NCI-H1105 treated with DMSO at 0.1 percent for 48 hours (cell line): Measurements from ENCODE around the gene ABCD1.
"Not testable (repeated sequence)": the region's sequence is repeated elsewhere in the genome, so short reads cannot be mapped to it uniquely, and the experiment has no call there.

Source experiments
- DNase-seq: peaks from one replicate; lab custom pipeline; 2025; lab: John Stamatoyannopoulos, UW

The ABCD1 gene

DNA sequence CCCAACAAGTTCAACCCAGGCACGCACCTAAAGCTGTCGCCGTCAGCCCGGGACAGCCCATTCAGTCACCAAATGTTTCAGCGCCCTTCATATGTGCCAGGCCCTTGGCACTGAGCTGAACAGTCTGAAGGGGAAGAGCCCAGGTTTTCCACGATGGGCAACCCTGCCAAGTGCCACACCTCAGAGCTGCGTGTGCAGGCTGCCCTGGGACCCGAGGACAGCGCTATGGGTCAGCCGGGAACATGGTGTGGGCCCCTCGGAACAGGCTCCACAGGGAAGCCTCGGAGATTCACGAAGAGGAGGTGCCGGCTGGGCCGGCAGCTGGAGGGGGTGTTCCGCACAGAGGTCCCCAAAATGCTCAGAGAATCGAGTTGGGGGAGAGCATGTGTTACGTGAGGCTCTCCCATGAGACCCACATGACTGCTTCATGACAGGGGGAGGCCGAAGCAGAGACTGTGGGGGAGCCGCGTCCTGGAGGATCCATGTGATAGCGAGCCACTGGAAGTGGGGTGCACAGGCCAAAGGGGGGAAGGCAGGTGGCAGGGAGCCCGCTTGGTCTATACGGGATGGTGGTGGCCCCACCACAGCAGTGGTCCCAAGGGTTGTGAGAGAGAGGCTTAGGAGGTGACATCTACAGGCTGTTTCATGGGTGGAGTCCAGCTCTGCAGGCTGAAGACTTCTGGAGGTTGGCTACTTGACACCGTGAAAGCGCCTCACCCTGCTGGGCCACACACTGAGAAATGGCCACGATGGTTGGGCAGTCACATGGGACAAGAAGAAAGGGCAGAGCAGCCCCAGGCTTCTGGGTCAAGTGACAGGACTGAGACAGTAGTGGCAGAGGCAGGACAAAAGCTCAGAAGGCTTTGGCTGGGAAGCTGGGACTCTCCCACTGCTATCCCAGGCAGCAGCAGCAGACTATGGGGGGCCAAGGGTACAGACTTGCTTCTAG lies 14.7 kb upstream of the ABCD1 start:
- DNase-seq = no peak

DNA sequence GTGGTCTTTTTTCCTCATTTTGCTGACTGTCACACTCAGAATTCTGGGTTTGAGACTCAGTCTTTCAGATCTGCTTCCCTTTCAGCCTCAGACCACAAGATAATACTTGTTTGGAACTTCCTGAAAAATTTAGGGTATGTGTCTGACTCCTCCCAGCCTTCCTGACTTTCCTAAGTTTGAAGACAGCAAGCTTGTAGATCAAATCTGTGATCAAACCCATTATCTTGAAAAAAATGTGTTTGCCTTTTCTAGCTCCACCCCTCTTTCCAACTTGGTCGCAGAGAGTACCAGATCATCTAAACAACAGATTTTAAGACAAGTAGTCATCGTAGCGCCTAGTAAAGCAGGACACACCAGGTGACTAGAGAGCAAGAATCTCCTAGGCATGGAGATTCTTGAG lies 10.4 kb upstream of the ABCD1 start:
- DNase-seq = no peak

DNA sequence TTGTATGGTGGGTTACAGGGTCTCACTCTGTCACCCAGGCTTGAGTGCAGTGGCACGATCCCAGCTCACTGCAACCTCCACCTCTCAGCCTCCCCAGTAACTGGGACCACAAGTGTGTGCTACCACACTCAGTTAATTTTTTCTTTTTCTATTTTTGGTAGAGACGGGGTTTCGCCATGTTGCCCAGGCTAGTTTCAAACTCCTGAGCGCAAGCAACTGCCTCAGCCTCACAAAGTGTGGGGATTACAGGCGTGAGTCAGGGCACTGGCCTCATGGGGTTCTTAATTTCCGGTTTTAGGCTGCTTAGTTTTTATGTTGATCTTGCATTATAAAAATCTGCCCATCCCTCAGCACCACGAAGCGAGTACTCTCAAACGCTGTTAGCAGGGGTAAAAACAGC lies 7.2 kb upstream of the ABCD1 start:
- no peak for DNase-seq

DNA sequence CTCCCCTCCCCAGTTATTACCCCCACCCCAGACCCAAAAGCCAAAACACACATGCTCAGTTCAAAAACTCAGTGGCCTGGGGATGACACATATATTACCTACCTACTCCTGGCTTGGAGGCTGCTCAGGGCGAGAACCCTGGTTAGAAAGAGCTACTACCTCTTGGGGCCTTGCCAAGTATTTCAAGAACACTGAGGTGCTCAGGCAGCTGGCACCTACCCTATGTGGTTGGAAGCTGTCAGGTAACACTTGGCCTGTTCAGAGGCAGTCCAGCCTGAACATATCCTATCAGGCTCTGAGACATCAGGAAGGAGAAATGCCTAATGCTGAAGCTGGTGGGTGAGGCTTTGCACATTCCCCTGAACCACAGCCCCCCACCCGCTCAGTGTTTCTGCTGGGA lies 5.4 kb upstream of the ABCD1 start:
- DNase-seq = peak; percentile 8

DNA sequence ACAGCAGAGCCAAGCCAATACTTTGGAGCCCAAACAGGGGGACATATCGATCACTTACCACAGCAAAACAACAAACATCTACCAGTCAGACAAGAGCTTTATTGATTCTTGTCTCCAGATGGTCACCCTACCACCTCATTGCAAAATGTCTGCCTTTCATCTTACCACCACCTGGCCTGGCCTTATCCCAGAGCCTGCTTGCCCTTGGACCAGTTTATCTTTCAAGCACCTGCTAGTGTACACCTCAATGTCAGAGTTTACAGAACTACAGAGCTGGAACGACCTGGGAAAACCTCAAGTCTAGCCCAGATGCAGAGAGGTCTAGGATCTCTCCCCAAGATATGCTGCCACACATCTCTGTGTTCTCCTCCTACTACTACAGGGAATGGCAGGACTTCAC lies 5.0 kb upstream of the ABCD1 start:
- no peak for DNase-seq

DNA sequence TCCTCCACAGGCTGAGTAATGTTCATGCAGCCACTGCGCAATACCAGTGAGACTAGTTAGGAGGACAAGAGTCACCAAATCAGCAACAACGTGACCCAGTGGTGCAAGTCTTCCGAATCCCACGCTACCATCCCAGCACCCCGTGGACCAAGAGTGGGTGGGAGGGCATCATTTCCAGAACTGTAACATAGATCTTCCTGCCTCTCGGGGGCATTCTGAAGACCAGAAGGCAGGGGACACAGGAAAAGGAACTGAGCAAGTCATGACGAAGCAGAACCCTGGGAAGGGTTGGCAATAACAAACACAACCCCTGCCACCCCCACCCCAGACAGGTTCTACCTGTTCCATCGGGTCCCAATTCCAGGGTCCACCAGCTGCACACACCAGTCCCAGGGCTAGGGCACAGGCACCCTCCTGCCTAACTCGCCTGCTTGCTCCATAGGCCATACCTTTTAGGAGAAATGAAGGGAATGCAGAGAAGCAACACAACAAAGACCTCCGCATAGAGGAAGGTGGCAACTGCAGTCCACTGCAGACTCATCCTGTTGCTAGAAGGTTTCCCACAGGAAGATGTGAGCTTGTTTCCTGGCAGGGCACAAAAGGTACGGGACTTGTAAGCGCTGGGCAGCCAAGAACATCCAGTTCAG lies 1.8 kb upstream of the ABCD1 start:
- DNase-seq = no peak

DNA sequence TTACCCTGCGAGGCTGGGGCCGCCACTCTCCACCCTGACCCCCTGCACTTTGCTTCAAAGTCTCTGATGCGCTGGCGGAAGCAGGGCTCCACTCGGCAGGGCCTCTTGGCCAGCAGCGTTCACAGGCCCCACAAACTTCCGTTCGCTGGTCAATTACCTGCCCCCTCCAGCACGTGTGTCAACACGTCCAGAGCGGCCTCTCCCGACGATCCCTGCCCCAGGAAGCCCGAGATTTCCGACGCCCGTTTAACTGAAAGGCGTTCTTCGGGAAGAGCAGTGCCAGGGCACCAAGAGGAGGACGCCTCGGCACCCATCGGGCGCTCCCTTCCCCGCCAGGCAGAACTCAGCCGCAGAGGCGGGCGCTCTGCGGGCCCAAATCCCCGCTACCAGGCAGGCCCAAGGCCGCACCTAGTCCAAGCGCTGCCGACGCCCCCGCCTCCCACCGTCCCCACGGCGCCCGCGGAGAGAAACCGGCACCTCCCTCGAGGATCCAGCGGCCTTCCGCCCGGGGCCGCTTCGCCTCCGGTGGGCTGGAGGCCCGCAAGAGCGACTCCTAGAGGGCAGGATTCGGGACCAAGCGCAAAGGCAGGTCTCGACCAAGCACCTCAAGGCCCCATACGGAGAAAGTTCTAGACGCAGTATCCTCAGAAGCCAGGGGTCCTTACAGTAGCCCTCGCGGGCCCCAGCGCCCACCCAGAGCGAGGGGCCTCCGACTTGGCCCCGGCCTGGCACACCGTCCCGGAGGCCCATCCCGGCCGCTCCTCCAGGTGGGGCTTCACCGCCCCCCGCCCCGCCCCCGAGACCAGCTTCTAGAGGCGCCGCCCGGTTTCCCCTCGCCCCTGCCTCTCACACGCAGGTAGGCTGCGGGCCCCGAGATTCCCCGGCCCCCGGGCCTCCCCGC lies 1.1 kb upstream of the ABCD1 start:
- peak; percentile 65 for DNase-seq

DNA sequence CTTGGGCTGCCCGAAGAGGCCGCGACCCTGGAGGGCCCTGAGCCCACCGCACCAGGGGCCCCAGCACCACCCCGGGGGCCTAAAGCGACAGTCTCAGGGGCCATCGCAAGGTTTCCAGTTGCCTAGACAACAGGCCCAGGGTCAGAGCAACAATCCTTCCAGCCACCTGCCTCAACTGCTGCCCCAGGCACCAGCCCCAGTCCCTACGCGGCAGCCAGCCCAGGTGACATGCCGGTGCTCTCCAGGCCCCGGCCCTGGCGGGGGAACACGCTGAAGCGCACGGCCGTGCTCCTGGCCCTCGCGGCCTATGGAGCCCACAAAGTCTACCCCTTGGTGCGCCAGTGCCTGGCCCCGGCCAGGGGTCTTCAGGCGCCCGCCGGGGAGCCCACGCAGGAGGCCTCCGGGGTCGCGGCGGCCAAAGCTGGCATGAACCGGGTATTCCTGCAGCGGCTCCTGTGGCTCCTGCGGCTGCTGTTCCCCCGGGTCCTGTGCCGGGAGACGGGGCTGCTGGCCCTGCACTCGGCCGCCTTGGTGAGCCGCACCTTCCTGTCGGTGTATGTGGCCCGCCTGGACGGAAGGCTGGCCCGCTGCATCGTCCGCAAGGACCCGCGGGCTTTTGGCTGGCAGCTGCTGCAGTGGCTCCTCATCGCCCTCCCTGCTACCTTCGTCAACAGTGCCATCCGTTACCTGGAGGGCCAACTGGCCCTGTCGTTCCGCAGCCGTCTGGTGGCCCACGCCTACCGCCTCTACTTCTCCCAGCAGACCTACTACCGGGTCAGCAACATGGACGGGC lies 579 bp downstream of the ABCD1 start:
- no peak for DNase-seq

DNA sequence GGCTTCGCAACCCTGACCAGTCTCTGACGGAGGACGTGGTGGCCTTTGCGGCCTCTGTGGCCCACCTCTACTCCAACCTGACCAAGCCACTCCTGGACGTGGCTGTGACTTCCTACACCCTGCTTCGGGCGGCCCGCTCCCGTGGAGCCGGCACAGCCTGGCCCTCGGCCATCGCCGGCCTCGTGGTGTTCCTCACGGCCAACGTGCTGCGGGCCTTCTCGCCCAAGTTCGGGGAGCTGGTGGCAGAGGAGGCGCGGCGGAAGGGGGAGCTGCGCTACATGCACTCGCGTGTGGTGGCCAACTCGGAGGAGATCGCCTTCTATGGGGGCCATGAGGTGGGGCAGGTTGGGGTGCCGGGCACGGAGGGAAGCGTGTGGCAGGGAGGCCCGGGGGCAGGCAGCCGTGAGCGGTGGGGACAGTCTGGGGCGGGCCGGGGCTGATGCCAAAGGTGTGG lies 1.2 kb downstream of the ABCD1 start:
- DNase-seq = no peak

DNA sequence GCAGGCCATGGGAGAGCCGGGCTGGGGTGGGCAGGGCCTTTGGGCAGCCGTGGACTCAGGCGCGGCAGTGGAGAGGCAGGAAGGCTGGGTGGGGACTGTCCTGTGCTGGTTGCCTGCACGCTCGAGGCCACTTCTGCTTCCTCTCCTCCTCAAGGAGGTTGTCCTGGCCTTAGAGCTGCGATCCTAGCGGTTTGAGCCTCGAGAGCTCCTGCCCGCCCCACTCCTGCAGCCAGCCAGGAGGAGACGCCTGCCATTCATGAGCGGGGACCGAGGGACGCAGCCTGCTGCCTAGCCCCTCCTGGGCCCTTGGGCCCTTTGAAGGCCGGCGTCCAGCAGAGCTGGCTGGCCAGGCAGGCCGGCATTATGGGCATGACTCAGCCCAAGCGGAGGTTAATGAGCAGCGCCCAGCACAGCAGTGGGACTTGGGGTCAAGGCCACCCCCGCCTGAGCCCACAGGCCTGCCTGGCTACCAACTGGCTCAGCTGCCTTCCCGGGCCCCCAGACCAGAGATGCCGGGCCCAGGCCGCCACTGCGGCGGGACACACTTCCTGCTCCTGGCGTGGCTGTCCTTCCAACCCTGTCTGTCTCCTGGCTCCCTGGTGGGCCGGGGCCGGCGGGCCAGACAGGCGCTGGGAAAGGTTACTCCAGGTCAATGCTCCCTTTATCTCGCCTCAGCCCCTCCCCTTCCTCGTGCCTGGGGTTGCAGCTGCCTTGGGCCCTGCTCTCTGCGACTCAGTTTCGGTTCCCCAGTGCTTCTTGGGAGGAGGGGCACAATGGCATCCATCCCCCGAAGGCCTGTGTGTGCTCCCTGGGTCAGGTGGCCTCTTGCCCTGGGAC lies 1.8 kb downstream of the ABCD1 start:
- DNase-seq = peak; percentile 57

DNA sequence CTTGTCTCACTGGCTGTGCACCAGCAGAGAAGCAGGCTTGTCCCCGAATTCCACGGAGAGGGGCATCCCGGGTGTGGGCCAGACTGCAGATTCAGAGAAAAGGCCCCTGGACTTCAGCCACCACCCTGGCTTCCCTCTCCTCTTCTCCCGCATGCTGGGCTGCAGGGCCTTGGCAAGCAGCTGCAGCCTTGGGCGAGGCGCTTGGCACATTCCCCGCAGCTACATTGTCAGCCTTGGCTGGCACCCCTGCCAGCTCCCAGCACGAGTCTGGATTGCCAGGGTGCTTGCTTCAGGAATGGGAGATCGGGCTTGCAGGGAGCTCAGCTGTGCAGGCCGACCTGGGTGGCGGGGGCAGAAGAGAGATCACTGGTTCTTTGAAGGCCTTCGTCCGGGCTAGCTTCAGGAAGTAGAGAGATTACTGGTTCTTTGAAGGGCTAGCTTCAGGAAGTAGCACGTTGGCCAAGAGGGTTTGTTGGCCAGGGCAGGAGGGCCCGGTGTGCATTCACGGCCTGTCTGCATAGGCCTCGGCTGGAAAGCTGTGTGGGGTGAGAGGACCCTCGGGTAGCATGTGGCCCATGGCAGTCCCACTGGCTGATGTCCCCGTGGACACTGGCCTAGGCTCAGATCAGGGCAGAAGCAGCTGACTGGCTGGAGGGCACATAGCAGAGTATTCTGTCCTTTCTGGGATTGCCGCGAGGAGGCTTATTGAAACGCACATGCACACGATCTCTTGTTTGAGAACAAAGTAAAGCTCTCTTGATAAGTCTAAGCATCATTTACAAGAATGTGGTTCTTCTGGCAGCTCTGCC lies 2.7 kb downstream of the ABCD1 start:
- DNase-seq = peak; percentile 62

DNA sequence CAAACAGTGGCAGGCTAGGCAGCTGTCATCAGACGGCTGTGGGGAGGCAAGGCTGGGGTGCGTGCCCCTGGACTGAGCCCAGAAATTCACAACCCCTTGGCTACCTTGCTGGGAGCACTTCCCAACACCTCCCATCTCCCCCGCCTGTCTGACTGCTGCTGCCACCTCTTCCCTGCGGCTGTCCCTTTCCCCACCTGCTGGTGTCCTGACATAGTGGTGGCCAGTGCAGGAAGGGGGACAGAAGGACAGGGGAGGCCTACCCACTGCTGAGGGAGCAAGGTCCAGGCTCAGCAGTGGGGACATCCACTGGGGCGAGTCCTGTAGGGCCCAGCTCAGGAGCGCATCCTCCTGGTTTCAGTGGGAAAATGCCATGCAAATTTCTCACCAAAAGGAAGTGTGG lies 3.4 kb downstream of the ABCD1 start:
- no peak for DNase-seq

DNA sequence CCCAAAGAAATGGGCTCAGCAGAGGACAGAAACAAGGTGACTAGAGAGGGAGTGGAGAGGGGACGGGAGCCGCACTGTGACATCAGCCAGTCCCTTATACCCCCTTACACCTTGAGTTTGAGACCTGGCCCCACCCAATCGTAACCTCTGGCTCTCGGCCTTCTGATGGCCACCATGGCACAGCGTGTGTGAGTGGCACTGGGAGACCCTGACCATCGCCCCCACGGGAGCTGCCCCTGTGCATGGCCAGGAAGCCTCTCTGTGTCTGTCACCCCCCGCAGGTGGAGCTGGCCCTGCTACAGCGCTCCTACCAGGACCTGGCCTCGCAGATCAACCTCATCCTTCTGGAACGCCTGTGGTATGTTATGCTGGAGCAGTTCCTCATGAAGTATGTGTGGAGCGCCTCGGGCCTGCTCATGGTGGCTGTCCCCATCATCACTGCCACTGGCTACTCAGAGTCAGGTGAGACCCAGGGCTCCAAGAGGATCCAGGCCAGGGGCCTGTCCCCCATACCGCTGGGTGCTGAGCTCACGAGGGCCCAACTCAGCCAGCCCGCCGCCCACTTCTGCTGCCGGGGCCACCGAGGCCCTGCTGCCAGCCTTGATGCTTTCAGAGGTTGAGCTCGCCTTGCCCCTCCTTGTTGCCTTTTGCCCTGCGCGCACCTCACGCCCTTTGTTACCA lies 4.4 kb downstream of the ABCD1 start:
- DNase-seq = no peak

DNA sequence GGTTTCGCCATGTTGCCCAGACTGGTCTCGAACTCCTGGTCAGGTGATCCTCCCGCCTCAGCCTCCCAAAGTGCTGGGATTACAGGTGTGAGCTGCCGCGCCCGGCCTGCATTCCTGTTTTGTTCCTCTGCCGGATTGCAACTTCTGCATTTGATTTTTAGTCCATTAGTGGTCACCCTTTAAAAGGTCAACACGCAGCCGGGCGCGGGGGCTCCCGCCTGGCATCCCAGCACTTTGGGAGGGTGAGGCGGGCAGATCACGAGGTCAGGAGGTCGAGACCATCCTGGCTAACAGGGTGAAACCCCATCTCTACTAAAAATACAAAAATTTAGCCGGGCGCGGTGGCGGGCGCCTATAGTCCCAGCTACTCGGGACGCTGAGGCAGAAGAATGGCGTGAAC lies 5.5 kb downstream of the ABCD1 start:
- DNase-seq = not testable (repeated sequence)

DNA sequence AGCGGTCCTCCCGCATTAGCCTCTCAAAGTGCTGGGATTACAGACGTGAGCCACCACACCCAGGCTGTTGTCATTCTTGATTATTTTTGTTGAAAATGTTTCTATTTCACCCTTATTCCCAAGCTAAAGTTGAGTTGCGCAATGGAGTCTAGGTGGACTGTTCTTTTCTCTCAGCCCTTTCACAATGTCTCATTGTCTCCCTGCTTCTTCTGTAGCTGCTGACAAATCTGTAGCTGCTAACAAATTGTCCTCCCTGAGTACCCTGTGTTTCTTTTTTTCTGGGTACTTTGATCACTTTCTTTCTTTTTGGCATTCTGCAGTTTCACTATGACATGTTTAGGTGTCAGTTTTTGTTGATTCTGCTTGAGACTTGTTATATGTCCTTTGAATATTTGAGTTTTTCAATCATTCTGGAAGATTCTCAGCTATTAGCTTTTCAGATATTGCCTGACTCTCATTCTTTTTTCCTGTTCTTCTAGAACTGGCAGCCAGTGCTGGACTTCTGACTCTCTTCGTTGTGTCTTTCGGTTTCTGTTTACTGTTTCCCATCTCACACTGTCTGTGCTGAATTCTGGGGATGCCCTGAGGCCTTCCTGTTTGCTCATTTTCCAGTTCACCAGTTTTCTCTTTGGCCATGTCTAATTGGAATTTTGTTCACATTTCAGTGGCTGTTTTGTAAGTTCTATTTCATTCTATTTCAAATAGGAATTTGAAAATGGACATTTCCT lies 6.6 kb downstream of the ABCD1 start:
- no peak for DNase-seq

DNA sequence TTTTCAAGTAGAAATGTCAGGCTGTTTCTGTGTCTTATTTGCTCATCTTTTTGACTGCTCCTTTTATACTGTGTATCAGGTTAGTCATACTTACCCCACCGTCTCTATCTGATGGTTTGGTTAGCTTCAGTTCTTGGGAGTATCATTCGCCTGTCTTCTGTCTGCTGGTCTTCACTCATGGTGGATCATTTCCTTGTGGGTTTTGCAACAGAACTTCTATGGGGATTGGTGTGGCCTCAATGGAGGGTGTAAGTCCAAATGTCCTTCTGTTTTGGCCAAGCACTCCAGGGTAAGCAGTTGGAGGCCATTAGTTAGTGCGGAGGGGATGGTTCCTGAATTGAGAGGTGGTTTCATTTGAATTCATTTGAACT lies 7.2 kb downstream of the ABCD1 start:
- no peak for DNase-seq

DNA sequence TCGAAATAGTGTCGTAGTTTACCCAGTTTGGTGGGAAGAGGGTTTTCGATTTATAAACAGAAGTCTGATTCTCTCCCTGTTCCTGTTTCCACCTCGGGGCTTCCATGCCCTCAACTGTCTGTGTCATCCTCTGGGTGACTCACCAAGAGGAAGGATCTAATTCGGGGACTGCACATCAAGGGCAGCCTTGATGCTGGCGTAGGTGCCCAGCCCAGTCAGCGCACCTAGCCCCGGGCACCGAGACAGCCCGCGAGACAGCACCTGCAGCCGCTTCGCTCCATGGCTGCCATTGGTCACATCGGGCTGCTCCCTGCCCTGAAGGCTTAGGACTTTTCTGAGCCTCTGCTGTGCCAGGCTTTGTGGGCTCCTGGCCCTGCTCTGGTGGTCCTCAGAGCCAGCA lies 7.7 kb downstream of the ABCD1 start:
- no peak for DNase-seq

DNA sequence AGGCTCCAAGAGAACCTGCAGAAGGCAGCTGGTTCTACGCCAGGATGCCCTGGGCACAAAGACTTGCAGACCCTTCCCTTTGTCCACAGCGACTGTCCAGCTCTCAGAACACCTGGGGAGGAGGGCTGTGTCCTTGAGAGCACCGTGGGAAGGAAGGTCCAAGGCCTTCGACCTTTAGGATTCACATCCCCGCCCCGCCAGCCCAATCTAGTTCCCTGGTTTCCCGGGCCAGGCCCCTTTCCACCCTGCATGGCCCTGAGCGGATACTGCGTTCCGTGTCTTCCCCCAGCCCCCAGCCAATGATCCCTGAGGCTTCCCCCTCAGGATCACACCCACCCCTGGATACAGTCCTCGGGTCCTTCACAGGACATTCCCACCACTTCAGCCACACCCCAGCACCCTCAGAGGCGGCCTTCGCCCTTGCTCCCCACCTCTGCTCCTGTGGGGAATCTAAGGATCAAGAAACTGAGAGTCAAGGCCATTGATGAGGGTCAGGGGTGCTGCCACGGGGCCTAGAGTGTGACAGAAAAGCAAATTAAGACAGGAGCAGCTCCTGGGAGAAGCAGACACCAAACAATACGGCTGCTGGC lies 9.1 kb downstream of the ABCD1 start:
- DNase-seq = no peak
